Colonic mucosa (tissue), 4 donors: ENCODE results near the gene DBH. TPM values are rescaled to one million over a fixed set of nuclear protein-coding genes. Genes with fewer than 3 reads are reported as not detected.

Source experiments
- DNase-seq: peaks from one replicate; pipeline ENCODE4 v3.0.0-alpha.2; 2020
- H3K27ac ChIP-seq: fragments of 200-600 bp; one replicate; pipeline ENCODE4 v1.8.0; 2021
- H3K27me3 ChIP-seq: fragments of 200-600 bp; one replicate; pipeline ENCODE4 v1.8.0; 2021
- H3K36me3 ChIP-seq: fragments of 200-600 bp; one replicate; pipeline ENCODE4 v1.8.0; 2021
- H3K4me1 ChIP-seq: fragments of 200-600 bp; one replicate; pipeline ENCODE4 v1.8.0; 2021; ENCODE audit warnings: mild to moderate bottlenecking
- H3K4me3 ChIP-seq: fragments of 200-600 bp; one replicate; pipeline ENCODE4 v1.8.0; 2021
- H3K9ac ChIP-seq, 2 donors: one replicate each; pipeline ENCODE4 v1.7.0; 2013; ENCODE audit warnings: control low read depth in 2 of 2, low read depth in 2 of 2, low read length in 2 of 2
- H3K9me3 ChIP-seq: fragments of 200-600 bp; one replicate; pipeline ENCODE4 v1.8.0; 2021
- intact Hi-C: fragments of 100-400 bp; cut with DNase I; formaldehyde crosslinking; loops from one replicate; pipeline ENCODE4 v1.14.1; 2022
- total RNA-seq, 2 donors: library from RNA; stranded (reverse); fragmentation: NEBNext Ultra II Directional in 1 of 2; extraction: Animal tissue kit (Norgen Biotek cat#: 25700) in 1 of 2; gene quantifications; one replicate each; pipeline ENCODE4 v1.2.1, GENCODE V29; 2021
- TF ChIP-seq, protein P1 (sequence below): fragments of 200-600 bp; IDR thresholded peaks from one replicate; pipeline ENCODE4 v1.8.0; 2022; ENCODE audit warnings: antibody characterized with exemption, mild to moderate bottlenecking
- donor health status: healthy.
- donor health status: DM: no; HTN: no; CAD: no.
- donor health status: DM: no; HTN: no; CAD: no.

DBH gene
- total RNA-seq, 2 donors from 2014 or later: not detected

DNA sequence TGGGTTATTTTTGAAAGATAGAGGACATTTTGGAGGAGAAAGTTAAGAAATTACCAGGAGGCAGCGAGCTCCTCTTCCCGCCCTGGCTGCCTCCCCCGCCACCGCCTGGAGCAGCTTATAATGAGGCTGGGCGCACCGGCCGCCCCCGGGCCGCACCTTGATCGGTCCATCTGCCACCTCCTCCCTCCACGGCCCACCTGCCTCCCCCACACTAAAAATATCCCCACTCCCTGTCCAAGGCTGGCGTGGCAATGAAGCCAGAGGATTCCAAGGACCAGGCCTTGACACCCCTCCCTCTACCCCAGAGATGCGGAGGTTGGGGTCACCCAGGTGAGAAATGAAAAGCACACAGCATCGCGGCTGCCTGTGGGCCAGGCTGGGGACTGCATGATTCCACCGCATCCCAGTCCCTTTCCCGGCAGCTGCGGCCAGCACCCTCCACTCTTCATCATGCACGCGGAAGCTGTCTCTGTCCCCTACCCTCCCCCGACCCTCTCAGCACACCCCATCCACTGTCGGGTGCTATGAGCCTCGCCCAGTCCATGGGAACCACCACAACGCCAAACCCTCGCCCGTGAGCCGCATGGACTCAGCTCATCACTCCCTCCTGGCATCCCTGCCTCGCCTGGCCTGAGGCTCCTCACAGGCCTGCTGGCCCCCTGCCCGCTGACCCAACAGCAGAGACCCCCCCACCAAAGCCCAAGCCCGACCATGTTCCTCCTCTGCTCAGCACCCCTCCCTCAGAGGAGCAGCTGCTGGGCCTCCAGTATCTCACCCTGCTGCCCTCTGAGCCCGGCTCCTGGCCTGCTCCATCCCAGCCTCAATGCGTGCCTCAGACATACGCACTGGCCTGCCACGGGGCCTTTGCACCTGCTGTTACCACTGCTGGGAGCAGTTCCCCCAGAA lies 51.9 kb downstream of the DBH start:
- Histone ChIP-seq H3K27ac (no peak overlapping the region), H3K4me3 (no peak overlapping the region), H3K4me1 (no peaks in the 10 kb centered on the region), H3K9ac (no peak overlapping the region), H3K27me3 (no peaks in the 10 kb centered on the region), H3K36me3 (no peaks in the 10 kb centered on the region), H3K9me3 (no peaks in the 10 kb centered on the region)
- TF ChIP-seq, protein P1, sequence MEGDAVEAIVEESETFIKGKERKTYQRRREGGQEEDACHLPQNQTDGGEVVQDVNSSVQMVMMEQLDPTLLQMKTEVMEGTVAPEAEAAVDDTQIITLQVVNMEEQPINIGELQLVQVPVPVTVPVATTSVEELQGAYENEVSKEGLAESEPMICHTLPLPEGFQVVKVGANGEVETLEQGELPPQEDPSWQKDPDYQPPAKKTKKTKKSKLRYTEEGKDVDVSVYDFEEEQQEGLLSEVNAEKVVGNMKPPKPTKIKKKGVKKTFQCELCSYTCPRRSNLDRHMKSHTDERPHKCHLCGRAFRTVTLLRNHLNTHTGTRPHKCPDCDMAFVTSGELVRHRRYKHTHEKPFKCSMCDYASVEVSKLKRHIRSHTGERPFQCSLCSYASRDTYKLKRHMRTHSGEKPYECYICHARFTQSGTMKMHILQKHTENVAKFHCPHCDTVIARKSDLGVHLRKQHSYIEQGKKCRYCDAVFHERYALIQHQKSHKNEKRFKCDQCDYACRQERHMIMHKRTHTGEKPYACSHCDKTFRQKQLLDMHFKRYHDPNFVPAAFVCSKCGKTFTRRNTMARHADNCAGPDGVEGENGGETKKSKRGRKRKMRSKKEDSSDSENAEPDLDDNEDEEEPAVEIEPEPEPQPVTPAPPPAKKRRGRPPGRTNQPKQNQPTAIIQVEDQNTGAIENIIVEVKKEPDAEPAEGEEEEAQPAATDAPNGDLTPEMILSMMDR: no peak
- DNase-seq: no peak
- intact Hi-C loops: no loop called here

- Histone ChIP-seq H3K9ac (no peak overlapping the region), H3K36me3 (no peaks in the 10 kb centered on the region), H3K4me3 (no peak overlapping the region), H3K27me3 (no peaks in the 10 kb centered on the region), H3K4me1 (no peaks in the 10 kb centered on the region), H3K27ac (no peak overlapping the region), H3K9me3 (no peaks in the 10 kb centered on the region)
- DNase-seq: no peak
- intact Hi-C loops: no loop called here
- TF ChIP-seq, protein P1: no peak
Observed at GRCh38 chr9:133689151-133689763, 53.1 kb downstream of the DBH start.

DNA sequence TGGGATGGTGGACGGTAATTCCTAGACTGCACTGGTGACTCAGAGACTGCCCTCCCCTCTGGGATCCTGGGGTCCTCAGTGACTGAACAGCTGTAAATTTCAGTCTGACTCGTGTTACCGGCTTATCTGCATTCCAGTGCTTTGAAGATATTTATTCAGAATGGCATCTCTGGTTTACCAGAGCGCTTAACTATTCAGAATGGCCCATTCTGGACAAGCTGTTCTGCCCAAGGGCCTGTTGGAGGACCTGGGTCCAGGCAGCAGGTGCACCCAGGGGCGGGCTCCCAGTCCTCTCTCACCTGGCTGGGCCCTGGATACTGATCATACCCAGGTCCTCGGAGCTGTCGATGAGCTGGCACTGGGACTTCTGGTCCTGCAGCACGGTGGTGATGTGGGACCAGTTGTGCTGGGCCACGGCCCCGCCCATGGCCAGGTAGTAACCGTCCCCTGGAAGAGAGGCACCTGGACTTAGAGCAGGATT lies 54.0 kb downstream of the DBH start:
- TF ChIP-seq, protein P1: no peak
- Histone ChIP-seq H3K27ac (no peak overlapping the region), H3K27me3 (no peaks in the 10 kb centered on the region), H3K4me3 (no peak overlapping the region), H3K36me3 (no peaks in the 10 kb centered on the region), H3K9ac (no peak overlapping the region), H3K4me1 (no peaks in the 10 kb centered on the region), H3K9me3 (no peaks in the 10 kb centered on the region)
- DNase-seq: no peak
- intact Hi-C loops: no loop called here

GRCh38 chr9:133691191-133691590 lies 55.0 kb downstream of the DBH start:
- Histone ChIP-seq H3K36me3 (no peaks in the 10 kb centered on the region), H3K4me3 (no peak overlapping the region), H3K27me3 (no peaks in the 10 kb centered on the region), H3K27ac (no peak overlapping the region), H3K4me1 (no peaks in the 10 kb centered on the region), H3K9me3 (no peaks in the 10 kb centered on the region), H3K9ac (no peak overlapping the region)
- intact Hi-C loops: no loop called here
- TF ChIP-seq, protein P1: no peak
- no peak for DNase-seq

DNA sequence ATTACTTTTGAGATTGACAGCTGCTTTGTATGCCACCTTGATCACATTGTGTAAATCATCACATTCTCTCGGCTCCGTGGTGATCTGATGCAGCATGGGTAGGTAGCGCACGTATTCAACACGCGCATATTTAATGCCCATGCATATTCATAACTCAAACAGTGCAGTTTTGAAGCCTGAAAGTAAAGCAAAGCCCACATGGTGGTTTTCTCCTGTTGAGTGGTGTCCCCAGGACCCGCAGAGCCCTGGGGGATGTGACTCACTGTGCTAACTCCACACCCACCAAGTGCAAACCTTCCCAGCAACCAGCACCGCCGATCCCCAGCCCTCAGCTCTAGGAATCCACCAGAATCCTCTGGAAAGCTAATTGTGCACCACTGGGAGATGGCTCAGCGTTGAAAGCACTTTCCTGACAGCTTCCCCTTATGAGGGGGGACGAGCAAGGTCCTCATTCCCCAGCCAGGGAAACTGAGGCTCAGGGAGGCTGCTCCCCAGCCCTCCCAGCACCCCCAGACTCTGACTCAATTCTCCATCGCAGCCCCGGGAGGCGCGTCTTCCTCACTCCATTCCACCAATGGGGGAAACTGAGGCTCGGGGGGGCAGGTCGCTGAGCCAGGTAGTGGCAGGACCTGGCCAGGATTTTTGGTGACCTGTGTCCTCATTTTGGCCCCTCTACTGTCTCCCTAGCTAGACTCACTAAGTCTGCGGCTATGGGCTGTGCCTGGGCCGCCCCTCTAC lies 55.6 kb downstream of the DBH start:
- no peaks in the 10 kb centered on the region for H3K36me3 ChIP-seq
- no peak for DNase-seq
- H3K9ac ChIP-seq: no peak overlapping the region
- TF ChIP-seq, protein P1: no peak
- no peaks in the 10 kb centered on the region for H3K4me1 ChIP-seq
- H3K27ac ChIP-seq: no peak overlapping the region
- H3K27me3 ChIP-seq: no peaks in the 10 kb centered on the region
- H3K4me3 ChIP-seq: no peak overlapping the region
- intact Hi-C loops: no loop called here
- no peaks in the 10 kb centered on the region for H3K9me3 ChIP-seq
